BE2C (cell line): ENCODE results near the gene ESRRB.

Experiments used
- DNase-seq: peaks from one replicate; pipeline ENCODE4 v3.0.0-alpha.2; 2020
- H3K27me3 ChIP-seq: fragments of 250-450 bp; sonication (Bioruptor Pico); 2 replicates; pipeline ENCODE4 v1.5.1; 2020; ENCODE audit warnings: mild to moderate bottlenecking
- H3K36me3 ChIP-seq: fragments of 250-450 bp; sonication (Bioruptor Pico); 2 replicates; pipeline ENCODE4 v1.5.1; 2020; ENCODE audit warnings: mild to moderate bottlenecking
- H3K4me1 ChIP-seq: fragments of 250-450 bp; sonication (Bioruptor Pico); 2 replicates; pipeline ENCODE4 v1.5.1; 2020
- H3K4me3 ChIP-seq: 2 replicates; pipeline ENCODE4 v1.5.1; 2011; ENCODE audit warnings: low read depth, low read length
- H3K9me3 ChIP-seq: fragments of 250-450 bp; sonication (Bioruptor Pico); 2 replicates; pipeline ENCODE4 v1.5.1; 2020
- CTCF ChIP-seq: IDR thresholded peaks from 2 replicates; pipeline ENCODE4 v1.5.1; 2012; ENCODE audit warnings: mild to moderate bottlenecking, low read depth, low read length

ESRRB gene

GRCh38 chr14:76546426-76547221 lies 170.7 kb downstream of the ESRRB start:
- no peaks in the 10 kb centered on the region for H3K27me3 ChIP-seq
- H3K4me1 ChIP-seq, result no peaks in the 10 kb centered on the region
- TF ChIP-seq CTCF, result peak; percentile 86
- no peaks in the 10 kb centered on the region for H3K36me3 ChIP-seq
- peak; percentile 69 for DNase-seq
- no peaks in the 10 kb centered on the region for H3K9me3 ChIP-seq
- H3K4me3 ChIP-seq, result no peak overlapping the region

GRCh38 chr14:76547831-76548230 lies 171.9 kb downstream of the ESRRB start:
- H3K4me1 ChIP-seq, result no peaks in the 10 kb centered on the region

GRCh38 chr14:76550534-76550933 lies 174.6 kb downstream of the ESRRB start:
- Histone ChIP-seq H3K36me3 (no peaks in the 10 kb centered on the region), H3K27me3 (no peaks in the 10 kb centered on the region), H3K9me3 (no peaks in the 10 kb centered on the region), H3K4me1 (no peaks in the 10 kb centered on the region), H3K4me3 (no peak overlapping the region)
- no peak for TF ChIP-seq CTCF
- DNase-seq, result no peak

More at GRCh38 chr14:76547831-76548230, 171.9 kb downstream of the ESRRB start:
- H3K36me3 ChIP-seq, result no peaks in the 10 kb centered on the region
- no peak for DNase-seq
- no peak overlapping the region for H3K4me3 ChIP-seq
- no peaks in the 10 kb centered on the region for H3K9me3 ChIP-seq
- TF ChIP-seq CTCF, result no peak
- H3K27me3 ChIP-seq, result no peaks in the 10 kb centered on the region

GRCh38 chr14:76551116-76551515 lies 175.2 kb downstream of the ESRRB start:
- Histone ChIP-seq H3K9me3 (no peaks in the 10 kb centered on the region), H3K4me3 (no peak overlapping the region), H3K27me3 (no peaks in the 10 kb centered on the region), H3K36me3 (no peaks in the 10 kb centered on the region), H3K4me1 (no peaks in the 10 kb centered on the region)
- DNase-seq, result no peak
- TF ChIP-seq CTCF, result no peak
